ENCODE measurements around the gene SYNM.
A peak's percentile ranks its signal among the peaks of the same experiment; 100 is the strongest.
"Not testable (repeated sequence)": the region's sequence is repeated elsewhere in the genome, so short reads cannot be mapped to it uniquely, and the experiment has no call there.

Gene SYNM

GRCh38 chr15:99104788-99105513 is at the start of gene SYNM:
TSS of gene SYNM (plus strand) at chr15:99105080. CDS start at chr15:99105200, 120 bp downstream.
- peak; percentile 32 to 46 for DNase-seq

- no peak for DNase-seq
Observed at GRCh38 chr15:99055555-99056134, 49.2 kb upstream of the SYNM start.

- DNase-seq, result no peak
Observed at GRCh38 chr15:99057020-99057419, 47.9 kb upstream of the SYNM start.

GRCh38 chr15:99057697-99058420 is 47.0 kb upstream of the SYNM start:
- no peak for DNase-seq

DNA sequence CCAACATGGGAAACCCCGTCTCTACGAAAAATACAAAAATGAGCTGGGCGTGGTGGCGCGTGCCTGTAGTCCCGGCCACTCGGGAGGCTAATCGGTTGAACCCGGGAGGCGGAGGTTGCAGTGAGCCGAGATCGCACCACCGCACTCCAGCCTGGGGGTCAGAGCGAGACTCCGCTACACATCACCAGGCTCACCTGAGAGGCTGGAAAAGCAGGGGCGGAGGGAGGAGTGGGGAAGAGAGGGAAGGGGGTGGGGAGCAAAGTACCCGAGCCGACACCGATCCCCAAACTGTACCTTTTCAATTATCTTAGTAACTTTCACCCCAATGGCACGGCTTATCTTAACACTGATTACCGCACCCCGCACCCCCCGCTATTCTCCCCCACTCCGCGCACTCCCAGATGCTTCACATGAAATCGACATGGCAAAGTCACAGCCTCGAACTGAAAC is 46.4 kb upstream of the SYNM start:
- DNase-seq, result no peak

DNA sequence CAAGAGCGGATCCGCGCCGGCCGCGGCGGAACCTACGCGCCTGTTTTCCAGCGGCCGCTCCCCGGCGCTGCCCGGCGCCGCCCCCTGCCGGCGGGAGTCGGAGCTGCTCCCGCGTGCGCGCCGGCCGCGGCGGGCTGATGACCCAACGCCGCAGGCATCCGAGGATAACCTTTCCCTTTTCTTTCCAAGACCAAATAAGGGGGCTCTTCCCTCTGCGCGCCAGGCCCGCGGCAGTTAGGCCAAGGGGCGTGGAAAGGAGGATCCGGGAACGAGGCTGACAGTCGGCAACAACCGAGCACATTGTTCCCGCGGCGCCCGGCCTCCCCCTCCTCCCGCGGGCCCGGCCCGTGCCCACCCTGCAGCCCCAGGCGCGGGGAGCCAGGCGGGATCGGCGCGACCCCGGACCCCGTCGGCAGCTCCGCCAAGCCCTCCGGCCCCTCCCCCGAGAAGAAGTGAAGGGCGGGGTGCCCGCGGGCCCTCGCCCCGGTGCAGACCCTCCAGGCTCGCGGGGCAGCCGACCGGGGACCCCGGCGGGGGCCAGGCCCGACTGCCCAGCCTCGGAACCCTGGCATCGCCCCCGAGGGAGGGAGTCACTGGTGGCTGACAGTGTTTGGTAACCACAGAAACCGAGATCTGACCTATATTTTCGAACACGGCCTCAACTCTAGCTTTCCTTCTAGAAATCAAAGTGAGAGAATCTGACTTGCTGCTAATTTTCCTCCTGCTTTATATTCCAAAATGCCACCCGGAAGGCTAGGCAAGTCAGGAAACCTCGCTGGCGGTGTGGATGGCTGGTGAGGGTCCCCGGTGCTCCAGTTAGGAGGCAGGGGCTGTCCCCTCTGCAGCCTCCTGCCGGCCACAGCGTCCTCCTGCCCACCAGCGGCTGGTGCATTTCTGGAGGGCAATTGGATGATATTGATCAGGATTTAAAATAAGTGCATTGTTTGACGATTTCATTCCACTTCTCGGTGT is 45.6 kb upstream of the SYNM start:
- peak; percentile 40 to 46 for DNase-seq

GRCh38 chr15:99060186-99060585 is 44.7 kb upstream of the SYNM start:
- DNase-seq, result not testable (repeated sequence)

- no peak for DNase-seq
Observed at GRCh38 chr15:99062226-99062625, 42.7 kb upstream of the SYNM start.

- no peak for DNase-seq
Observed at GRCh38 chr15:99068186-99068585, 36.7 kb upstream of the SYNM start.

GRCh38 chr15:99070208-99070607 is 34.7 kb upstream of the SYNM start:
- DNase-seq, result no peak

- DNase-seq, result no peak
Observed at GRCh38 chr15:99071091-99071680, 33.7 kb upstream of the SYNM start.

DNA sequence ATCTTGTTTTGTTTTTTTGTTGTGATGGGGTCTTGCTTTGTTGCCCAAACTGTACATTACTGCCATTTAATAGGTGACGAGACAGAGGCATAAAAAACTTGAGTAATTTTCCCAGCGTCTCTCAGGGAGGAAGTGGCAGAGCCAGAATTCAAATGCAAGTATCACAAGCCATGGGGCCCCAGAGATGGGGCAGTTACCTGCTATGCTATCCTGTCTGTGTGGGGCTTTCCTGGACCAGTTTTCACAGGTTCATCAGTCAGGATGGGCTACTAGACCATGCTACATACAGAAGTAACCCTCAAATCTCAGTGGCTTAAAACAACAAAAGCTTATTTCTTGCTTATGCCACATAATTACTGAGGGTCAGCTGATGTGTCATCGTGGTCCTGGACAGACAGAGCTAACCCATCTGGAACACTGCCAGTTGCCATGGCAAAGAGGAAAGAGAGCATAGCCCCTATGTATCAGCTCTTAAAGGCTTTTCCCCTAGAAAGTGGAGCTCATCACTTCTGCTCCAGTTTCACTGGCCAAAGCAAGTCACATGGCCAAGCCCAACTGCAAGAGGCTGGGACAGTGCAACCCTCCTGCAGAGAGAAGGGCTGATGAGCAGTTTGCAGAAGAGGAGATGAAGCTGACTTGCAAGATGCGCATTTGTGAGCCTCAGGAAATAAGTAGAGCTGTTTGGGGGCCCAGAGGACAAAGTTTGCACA is 31.7 kb upstream of the SYNM start:
- no peak for DNase-seq

- no peak for DNase-seq
Observed at GRCh38 chr15:99074446-99074845, 30.4 kb upstream of the SYNM start.

GRCh38 chr15:99075059-99075652 is 29.7 kb upstream of the SYNM start:
- not testable (repeated sequence) for DNase-seq

GRCh38 chr15:99076109-99076508 is 28.8 kb upstream of the SYNM start:
- DNase-seq, result no peak

DNA sequence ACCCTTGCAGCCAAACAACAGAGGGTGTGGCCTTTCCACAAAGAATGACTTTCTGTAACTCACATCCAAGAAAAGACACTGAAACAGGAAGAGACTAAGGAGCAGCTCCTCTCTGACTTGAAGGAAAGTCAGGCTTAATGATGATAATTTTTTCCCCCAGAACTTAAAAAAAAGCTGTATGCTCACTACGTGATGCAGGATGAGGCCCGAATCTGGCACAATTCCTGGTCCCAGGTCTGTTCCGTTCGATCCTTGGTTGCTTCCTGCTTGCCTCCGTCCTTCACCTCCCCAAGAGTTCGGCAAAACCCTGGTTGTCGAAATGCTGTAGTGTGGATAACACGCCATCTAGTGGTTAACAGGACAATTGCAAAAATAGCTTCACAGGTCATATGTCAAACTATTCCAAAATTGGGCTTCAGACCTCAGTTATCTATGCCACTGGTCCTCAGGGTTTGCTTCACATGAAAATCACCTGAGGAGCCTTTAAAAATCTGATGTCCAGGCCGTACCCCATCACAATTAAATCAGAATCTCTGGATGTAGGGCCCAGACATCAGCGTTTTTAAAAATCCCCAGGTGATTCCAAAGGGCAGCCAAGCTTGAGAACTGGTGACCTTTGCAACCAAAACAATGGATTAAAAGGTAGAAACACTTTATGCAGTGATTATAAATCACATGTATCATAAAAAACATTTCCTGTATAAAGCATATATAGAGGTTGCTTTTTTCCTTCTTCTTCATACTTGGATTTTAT is 28.1 kb upstream of the SYNM start:
- peak; percentile 45 to 64 for DNase-seq

- no peak for DNase-seq
Observed at GRCh38 chr15:99082798-99083197, 22.1 kb upstream of the SYNM start.

DNA sequence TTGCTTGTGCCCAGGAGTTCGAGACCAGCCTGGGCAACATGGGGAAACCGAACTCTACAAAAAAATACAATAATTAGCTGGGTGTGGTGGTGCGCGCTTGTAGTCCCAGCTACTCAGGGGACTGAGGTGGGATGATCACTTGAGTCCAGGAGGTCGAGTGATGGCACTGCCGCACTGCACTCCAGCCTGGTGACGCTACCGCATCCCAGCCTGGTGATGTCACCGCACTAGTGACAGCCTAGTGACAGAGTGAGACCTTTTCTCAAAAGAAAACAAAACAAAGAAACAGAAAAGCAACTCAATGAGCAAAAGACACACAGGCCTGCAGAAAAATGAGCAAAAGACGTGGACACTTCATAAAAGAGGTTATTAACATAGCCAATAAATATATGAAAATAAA is 19.9 kb upstream of the SYNM start:
- DNase-seq, result no peak

- DNase-seq, result no peak
Observed at GRCh38 chr15:99085413-99086326, 19.2 kb upstream of the SYNM start.
